Measurements from ENCODE around the gene TGM3.

DNA sequence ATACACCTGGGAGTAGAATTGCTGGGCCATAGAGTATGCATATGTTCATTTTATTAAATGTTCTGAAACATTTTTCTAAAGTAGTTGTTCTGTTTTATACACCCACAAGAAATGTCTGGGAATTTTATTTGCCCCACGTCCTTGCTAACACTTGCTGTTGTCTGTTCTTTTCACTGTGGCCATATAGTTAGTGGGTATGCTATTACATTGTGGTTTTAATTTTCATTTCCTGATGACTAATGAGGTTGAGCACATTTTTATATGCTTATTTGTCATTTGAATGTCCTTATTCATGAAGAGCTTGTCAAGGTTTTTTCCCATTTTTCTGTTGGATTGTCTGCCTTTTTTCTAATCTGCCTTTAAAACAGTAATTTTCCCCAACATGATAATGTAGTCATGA, 41.5 kb upstream of the TGM3 start:
- TF ChIP-seq, protein P1, sequence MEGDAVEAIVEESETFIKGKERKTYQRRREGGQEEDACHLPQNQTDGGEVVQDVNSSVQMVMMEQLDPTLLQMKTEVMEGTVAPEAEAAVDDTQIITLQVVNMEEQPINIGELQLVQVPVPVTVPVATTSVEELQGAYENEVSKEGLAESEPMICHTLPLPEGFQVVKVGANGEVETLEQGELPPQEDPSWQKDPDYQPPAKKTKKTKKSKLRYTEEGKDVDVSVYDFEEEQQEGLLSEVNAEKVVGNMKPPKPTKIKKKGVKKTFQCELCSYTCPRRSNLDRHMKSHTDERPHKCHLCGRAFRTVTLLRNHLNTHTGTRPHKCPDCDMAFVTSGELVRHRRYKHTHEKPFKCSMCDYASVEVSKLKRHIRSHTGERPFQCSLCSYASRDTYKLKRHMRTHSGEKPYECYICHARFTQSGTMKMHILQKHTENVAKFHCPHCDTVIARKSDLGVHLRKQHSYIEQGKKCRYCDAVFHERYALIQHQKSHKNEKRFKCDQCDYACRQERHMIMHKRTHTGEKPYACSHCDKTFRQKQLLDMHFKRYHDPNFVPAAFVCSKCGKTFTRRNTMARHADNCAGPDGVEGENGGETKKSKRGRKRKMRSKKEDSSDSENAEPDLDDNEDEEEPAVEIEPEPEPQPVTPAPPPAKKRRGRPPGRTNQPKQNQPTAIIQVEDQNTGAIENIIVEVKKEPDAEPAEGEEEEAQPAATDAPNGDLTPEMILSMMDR (IDR thresholded peaks at IDR 0.05): no peak
- TF ChIP-seq ZFX (IDR thresholded peaks at IDR 0.05; ENCODE audit: borderline replicate concordance): no peak
